T follicular helper cell (primary cell): Measurements from ENCODE around the gene LMF1.
A peak's percentile ranks its signal among the peaks of the same experiment; 100 is the strongest.
"Not testable (repeated sequence)": the region's sequence is repeated elsewhere in the genome, so short reads cannot be mapped to it uniquely, and the experiment has no call there.

Experiments used
- DNase-seq: peaks from one replicate; pipeline ENCODE4 v3.0.0-alpha.2; 2020; ENCODE audit warnings: low read depth

The LMF1 gene

DNA sequence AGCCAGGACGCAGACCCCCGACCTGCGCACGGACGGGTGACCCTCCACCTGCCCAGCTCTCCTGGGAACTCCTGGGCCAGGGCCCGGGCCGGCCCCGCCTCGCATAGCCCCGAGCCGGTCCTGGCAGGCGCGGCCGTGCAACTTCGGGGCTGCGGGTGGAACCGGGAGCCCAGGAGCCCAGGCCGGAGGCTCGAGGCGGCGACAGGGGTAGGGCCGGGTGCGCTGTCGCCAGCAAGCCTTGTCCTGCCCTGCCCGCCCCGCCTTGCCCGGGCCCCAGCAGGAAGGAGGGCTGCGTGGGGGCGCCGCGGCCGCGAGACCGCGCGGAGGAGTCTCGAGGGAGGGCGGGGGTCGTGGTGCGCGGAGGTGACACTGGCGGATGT, 408 bp downstream of the LMF1 start:
- DNase-seq: no peak

DNA sequence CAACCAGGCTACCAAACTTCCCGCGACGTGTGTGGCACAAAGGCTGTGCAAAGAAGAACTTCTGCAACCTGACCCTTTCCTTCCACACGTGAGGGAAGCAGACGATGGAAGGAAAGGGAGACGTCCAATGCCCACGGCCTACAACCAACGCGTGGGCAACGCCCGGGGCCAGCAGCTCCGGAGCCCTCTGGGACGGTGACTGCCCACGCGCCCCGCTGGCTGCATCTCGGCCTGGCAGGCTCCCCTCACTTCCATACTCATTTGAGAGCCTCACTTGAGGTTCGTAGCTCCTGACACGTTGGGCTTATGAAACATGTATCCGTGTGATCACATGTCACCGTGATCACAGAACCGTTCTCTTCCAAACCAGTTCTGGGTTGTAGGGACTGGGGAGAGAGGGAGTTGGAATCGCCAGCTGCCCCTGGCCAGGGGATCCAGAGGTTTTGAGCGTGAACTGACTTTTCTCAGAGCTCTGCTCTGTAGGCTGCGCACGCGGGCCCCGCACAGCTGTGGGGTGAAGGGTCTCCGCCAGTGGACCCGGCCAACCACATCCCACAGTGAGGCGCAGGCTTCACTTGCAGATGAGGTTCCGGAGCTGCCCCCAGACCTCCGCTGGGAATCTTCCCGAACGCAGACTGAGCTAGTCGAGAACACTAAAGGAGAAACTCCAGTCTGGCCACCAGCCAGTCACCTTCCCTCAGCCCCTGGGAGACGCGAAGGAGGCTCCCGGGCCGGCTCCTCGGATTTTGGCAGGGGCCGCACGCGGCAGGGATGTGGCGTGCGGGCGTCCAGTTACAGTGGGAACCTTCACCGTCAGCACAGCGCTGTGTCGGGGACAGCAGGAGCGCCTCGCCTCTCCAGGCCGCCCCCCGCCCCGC, 1.0 kb downstream of the LMF1 start:
- no peak for DNase-seq

DNA sequence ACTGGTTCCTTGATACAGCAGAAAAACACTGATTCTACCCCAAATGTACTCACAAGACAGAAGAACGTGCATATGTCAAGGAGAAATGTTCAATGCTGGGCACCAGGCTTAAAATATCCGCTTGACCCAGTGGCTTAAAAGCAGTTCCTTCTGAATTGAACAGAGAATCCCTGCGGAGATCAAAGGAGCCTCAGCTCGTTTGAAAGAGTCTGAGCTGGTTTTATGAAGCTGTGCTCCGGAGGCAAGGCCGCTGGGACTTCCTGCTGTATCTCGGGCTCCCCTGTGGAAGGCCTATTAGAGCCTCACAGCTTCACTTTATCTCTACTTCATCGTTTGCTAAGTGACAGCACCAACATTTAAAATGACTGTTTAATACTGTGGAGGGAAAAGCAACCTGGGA, 2.2 kb downstream of the LMF1 start:
- DNase-seq: no peak

- no peak for DNase-seq
Measured at GRCh38 chr16:967546-968295, 3.1 kb downstream of the LMF1 start.

DNA sequence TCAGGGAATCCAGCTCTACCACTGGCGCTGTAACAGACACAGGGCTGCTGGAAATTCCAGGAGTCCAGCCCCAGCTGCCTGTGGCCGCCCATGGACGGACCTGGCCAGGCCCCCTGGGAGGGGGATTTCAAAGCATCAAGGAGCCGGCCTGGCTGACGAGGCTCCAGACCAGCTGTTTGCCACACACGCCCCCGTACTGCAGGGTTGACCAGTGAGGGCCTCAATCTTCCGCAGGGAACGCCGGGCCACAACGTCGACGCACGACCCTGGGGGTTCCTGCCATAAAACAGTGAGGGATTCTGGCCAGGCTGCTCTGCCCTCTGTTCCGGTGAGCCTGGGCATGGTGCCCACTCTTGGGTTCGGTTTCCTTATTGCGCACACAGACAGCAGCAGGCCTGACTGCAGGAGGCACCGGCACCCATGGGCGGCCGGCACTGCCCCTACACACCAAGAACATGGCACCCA, 3.7 kb downstream of the LMF1 start:
- DNase-seq: no peak

- no peak for DNase-seq
Measured at GRCh38 chr16:966505-966904, 4.3 kb downstream of the LMF1 start.

- no peak for DNase-seq
Measured at GRCh38 chr16:966035-966434, 4.7 kb downstream of the LMF1 start.

- no peak for DNase-seq
Measured at GRCh38 chr16:965487-965886, 5.3 kb downstream of the LMF1 start.

- DNase-seq: no peak
Measured at GRCh38 chr16:965036-965395, 5.8 kb downstream of the LMF1 start.

- peak; percentile 67 for DNase-seq
Measured at GRCh38 chr16:964356-965035, 6.3 kb downstream of the LMF1 start.

DNA sequence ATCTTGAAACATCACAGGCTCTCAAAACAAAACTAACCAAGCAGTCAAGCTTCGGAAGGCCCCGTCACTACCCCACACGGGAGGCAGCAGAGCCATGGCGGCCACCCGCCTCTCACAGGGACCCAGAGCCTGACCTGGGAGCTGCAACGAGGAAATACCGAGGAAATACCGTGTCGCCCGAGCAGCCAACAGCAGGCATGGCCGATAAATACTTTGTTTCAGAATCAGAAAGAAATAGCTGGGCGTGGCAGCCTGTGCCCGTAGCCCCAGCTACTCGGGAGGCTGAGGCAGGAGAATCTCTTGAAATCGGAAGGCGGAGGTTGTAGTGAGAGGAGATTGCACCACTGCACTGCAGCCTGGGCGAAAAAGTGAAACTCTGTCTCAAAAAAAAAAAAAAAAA, 6.9 kb downstream of the LMF1 start:
- DNase-seq: no peak

- no peak for DNase-seq
Measured at GRCh38 chr16:962901-963814, 7.6 kb downstream of the LMF1 start.

DNA sequence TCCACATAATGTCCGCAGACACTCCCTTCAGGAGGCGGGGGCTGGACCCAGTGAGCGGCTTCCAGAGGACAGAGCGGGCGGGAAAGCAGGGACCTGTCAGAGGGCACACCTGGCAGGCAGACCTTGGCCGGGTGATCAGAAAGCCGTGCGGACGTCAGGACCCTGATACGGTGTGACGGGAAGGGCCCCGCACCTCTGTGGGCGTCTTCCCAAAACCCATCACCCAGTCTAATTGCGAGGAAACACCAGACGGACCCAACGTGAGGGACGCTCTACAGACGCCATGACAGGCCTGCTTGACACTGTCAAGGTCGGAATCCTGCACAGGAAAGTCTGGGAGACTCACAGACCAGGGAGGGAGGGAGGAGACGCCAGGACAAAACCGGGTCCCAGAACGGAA, 8.4 kb downstream of the LMF1 start:
- DNase-seq: no peak

GRCh38 chr16:959232-960040, 11.3 kb downstream of the LMF1 start:
- DNase-seq: no peak

DNA sequence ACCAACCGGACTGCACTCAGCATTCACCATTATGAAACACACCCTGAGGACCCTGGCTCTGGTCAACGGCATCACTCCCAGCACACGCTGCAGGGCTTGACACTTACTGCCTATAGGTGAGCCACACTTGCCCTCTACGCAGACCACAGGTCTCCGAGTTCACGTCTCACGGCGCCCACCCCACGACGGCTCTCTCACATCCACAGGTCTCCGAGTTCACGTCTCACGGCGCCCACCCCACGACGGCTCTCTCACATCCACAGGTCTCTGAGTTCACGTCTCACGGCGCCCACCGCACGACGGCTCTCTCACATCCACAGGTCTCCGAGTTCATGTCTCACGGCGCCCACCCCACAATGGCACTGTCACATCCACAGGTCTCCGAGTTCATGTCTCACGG, 15.0 kb downstream of the LMF1 start:
- DNase-seq: not testable (repeated sequence)

- not testable (repeated sequence) for DNase-seq
Measured at GRCh38 chr16:953818-954217, 17.0 kb downstream of the LMF1 start.

- no peak for DNase-seq
Measured at GRCh38 chr16:952321-952720, 18.5 kb downstream of the LMF1 start.

GRCh38 chr16:951660-952301, 19.0 kb downstream of the LMF1 start:
- no peak for DNase-seq

DNA sequence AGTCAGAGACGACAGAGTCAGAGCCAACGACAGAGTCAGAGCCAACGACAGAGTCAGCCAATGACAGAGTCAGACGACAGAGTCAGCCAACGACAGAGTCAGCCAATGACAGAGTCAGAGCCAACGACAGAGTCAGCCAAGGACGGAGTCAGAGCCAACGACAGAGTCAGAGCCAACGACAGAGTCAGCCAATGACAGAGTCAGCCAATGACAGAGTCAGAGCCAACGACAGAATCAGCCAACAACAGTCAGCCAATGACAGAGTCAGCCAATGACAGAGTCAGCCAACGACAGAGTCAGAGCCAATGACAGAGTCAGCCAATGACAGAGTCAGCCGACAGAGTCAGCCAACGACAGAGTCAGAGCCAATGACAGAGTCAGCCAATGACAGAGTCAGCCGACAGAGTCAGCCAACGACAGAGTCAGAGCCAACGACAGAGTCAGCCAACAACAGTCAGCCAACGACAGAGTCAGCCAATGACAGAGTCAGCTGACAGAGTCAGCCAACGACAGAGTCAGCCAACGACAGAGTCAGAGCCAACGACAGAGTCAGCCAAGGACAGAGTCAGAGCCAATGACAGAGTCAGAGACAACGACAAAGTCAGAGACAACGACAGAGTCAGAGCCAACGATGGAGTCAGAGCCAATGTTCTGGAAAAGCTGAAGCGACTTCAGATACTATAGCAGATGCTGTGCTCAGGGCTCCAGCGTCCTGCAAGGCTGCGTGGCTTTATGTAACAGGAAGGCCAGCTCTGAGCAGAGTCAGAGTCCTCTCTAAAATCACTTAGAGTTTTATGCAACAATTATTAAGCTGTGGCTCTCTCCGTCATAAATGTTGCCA, 19.8 kb downstream of the LMF1 start:
- DNase-seq: not testable (repeated sequence)
